ENCODE results near the gene KRT10.

GRCh38 chr17:40791111-40791510 is 31.3 kb downstream of the KRT10 start:
- TF ChIP-seq, protein P1, sequence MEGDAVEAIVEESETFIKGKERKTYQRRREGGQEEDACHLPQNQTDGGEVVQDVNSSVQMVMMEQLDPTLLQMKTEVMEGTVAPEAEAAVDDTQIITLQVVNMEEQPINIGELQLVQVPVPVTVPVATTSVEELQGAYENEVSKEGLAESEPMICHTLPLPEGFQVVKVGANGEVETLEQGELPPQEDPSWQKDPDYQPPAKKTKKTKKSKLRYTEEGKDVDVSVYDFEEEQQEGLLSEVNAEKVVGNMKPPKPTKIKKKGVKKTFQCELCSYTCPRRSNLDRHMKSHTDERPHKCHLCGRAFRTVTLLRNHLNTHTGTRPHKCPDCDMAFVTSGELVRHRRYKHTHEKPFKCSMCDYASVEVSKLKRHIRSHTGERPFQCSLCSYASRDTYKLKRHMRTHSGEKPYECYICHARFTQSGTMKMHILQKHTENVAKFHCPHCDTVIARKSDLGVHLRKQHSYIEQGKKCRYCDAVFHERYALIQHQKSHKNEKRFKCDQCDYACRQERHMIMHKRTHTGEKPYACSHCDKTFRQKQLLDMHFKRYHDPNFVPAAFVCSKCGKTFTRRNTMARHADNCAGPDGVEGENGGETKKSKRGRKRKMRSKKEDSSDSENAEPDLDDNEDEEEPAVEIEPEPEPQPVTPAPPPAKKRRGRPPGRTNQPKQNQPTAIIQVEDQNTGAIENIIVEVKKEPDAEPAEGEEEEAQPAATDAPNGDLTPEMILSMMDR (conservative IDR thresholded peaks at IDR 0.05 in 1 of 2, IDR thresholded peaks at IDR 0.05 in 1 of 2; ENCODE audit: low read depth in 1 of 2, low read length in 2 of 2) = no peak
- no peak for TF ChIP-seq EZH2 (IDR thresholded peaks at IDR 0.05; ENCODE audit: low read length, missing control alignments)

Data from fibroblast of lung (primary cell).